Activated gamma-delta T cell (primary cell): ENCODE data around the gene PROX2.

Experiments used
- DNase-seq: peaks from one replicate; lab custom pipeline; 2025; lab: John Stamatoyannopoulos, UW

Gene PROX2

DNA sequence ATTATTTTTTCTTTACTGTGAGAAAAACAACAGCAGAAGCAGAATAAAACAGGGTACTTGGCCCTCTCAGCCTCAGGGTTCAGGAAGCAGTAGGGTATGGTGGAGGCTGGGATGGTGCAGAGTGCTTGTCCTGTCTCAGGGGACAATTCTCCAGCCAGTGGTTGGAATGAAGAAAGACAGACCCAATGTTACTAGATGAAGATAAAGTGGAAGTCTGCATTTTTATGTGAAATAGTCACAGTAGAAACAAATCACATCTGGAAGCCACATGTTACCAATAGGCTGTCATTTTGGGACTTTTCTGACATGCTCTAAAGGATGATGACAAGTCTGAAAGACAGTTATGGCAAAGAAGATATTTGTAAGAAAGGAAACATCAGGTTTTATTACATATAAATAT, 32.3 kb downstream of the PROX2 start:
- DNase-seq: no peak

DNA sequence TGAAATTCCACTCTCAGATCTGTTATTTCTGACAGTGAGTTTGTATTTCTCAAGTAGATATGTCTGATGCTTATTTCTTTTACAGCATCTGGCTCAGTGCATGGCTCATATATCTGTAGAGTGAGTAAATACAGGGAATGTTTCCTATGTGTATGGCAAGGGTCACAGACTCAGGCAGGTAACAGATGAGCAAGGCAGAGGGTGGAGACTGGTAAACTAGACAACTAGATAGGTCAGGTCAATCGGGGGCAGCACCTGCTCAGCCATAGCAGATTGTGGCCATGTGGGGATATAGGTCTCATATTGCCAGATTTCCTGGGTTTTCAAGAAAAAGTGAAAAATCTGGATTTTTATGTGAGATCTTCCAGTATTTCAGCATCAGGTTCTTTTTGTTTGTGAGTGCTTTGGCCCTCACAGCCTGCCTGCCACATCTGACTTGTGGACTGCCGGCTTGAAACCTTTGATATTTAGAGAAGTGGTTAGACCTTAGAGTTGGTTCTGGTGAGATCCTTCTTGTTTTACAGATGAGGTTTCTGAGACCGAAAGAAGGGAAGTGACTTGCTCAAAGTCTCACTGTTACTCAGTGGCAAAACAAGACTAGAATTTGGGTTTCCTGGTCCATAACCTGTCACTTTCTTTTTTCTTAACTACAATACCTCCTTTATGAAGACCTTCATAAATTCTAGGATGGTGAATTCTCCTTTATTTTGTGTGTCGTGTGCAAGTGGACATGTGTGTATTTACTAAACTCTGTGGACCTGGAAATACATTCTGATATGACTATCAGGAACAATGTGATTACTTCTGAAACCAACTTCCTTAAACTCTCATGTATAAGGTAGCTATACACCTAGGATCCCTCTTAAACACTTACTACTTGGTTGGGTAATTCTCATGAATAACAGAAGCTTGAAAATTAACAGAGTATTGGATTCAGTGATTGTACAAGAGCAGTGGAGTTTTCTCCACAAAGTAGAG, 34.4 kb downstream of the PROX2 start:
- DNase-seq: no peak

DNA sequence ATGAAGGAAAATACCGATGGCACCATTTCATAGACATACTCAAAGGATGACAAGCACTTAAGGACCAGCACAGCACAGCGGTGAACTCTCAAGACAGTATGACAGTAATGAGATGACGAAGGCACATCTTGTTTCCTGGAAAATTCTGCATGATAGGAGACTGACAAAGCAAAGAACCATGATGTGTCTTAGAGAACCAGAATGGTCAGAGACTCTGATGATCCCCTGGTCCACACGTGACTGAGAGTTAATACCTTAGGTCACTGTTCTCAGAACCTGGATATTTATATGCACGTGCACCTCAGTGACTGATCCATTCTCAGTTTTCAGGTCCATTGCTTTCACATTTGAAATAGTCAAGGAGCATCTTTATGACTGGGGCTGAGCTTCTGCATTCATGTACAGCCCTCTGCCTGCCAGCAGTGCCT, 35.3 kb downstream of the PROX2 start:
- no peak for DNase-seq

DNA sequence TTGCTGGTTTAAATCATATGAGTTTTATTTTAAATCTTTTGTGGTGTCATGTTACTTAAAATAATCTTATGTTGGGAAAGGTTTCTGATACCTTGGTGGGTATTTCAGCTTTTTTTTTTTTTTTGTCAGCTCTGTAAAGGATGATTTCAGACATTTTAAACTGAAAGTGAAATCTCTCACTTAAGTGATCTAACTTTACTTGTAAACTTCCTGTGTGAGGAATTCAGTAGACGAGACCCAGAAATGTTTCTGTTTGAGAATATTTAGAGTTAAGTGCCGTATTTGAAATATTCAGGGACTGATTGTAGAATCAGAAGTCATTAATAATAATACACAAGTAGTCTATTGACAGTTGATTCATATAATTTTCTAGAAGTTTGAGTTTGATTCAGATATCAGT, 37.8 kb downstream of the PROX2 start:
- DNase-seq: no peak

DNA sequence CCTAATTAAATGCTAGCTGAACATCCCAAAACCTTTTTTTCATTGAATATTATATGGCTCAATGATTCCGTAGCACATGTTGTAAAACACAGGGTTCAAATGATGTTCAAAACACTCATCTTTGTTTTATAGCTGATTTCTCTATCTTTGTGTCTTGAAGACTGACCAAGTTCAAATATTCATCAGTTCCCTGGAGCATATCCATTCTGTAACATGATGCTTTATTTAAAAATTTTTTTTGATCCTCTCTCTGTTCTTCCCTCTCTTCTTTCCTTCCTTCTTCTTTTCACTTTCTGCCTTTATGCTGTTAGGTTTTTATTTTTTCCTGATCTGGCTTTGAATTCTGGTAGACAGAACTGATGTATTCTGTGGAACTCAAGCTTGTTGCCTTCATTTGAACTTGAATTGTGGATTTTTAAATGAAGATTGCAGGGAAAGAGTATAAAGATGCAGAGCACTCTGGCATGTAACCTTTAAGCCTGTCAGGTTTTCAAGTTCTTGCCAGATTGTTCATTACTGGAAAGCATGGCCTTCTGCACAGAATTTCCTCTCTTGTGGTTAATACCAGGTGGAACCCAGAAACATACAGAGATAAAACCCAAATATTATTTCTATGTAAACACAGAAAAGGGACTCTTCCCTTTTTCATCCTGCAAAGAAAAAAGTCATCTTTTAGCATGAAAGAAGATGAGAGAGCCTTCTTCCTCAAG, 39.5 kb downstream of the PROX2 start:
- no peak for DNase-seq

DNA sequence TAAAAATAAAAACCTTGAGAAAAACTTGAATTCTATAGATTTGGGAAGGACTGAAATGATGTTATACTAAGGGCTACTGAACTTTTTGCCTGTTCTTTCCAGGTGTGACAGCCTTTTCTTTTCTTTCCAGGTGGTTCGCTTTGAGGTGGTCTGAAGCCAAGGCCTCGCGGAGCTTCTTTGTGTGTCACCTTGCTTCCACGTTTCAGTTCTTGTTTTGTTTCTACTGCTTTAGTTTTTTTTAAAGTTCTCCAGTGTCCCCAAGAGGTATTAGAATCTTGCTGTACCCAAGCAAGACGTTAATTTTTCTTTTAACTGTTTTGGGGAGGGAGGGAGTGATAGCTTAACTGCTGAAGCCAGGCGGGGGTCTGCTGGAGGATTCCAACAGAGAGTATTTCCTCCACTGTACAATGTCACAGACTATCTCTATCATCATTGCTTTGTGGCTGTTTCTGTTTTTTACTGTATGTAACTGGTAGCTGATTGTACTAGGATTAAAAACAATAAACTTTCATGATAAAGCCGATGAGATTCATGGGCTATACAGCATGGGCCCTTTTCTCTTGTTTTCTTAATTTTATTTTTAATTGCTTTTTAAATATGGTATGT, 40.2 kb downstream of the PROX2 start:
- no peak for DNase-seq

DNA sequence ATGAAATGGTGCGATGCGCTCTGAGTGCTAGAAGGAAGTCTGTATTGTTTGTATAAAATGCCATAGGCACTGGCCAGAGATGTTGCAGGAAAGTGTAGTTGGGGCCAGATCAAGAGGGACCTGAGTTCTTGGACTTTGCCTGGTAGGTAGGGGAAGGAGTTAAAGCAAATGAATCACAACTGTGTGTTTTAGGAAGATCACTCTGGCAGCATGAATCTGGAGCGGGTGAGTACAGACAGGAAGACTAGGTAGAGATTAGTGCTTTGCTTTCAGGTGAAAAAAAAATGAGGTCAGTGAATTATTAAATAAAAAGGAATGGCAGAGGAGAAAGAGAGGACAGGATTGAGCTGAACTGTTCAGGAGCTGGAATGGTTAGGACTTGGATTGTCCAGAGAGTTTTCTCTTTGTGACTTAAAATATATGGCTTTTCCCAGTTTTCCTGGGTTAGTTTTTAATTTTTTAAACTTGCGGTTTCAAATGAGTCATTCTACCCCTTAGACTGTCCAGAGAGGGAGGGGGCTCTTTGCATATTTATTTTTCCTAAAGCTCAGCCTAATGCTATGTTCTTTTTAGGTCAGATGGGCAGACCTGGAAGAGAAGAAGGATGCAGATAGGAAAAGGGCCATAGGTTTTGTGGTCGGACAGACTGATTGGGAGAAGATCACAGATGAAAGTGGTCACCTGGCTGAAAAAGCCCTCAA, 41.1 kb downstream of the PROX2 start:
- no peak for DNase-seq

DNA sequence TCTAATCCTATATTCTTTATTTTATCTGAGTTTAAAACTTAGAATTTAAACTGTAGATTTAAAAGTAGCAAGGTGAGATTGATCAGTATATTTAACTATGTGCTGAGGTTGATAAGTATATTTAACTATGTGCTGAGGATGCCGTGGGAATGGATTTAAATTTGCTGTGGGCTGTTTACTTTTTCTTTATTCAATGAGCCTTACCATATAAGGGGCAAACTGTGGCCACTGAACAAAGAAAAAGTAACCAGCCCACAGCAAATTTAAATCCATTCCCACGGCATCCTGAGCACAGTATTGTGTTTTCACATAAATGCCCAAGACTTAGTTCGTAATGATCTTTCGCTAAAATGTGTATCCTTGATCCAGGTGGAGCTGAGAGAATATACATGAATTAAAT, 43.1 kb downstream of the PROX2 start:
- no peak for DNase-seq

DNA sequence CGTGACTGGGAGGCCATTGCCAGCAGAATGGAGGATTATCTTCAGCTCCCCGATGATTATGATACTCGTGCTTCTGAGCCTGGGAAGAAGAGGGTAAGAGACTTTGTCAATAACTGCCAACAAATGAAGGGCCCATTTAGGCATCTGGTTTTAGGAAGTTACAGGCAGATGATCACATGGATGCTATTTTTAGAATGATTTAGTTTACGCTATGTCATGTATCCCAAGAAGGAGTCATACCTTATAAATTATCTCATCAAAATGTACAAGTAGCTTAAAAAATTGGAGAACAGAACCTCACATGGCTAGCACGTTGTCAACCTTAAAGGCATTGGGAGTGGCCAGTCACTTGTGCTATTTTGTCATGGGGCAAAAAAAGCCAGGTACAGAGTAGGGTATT, 46.7 kb downstream of the PROX2 start:
- DNase-seq: no peak

DNA sequence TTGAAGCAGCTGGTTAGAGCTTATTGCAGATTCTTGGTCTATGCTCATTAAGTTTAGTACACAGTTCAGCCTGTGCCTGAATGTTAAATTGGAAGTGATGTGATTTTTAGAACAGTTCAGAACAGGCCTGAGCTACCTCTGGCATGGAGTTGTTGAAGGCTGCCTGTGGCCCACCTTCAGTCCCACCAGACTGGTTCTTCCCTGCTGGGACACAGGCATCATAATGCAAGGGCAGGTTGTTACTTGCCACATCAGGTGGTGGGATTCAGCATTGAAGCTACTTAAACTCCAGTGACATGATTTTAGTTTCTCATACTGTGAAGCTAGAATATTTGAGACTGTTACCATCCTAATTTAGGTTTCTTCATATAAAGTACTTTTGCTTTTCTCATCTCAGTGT, 49.4 kb downstream of the PROX2 start:
- DNase-seq: no peak
